ENCODE data around the gene APLP2.
"Not testable (repeated sequence)": the region's sequence is repeated elsewhere in the genome, so short reads cannot be mapped to it uniquely, and the experiment has no call there.

Gene APLP2

DNA sequence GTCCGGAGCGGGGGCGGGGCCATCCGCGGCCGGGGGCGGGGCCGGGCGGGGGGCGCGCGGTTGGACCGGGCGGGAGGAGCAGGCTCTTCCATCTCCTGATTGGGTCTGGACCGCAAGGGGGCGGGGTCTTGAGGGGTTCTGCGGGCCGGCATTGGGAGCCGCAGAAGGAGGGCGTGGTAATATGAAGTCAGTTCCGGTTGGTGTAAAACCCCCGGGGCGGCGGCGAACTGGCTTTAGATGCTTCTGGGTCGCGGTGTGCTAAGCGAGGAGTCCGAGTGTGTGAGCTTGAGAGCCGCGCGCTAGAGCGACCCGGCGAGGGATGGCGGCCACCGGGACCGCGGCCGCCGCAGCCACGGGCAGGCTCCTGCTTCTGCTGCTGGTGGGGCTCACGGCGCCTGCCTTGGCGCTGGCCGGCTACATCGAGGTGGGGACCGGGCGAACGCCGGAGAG is at the start of gene APLP2:
Gene APLP2, plus strand, starts transcription at position 236 of the 450 bp plus-strand sequence. Its CDS starts 84 bp downstream, at position 320.
- no peak for FAIRE-seq

DNA sequence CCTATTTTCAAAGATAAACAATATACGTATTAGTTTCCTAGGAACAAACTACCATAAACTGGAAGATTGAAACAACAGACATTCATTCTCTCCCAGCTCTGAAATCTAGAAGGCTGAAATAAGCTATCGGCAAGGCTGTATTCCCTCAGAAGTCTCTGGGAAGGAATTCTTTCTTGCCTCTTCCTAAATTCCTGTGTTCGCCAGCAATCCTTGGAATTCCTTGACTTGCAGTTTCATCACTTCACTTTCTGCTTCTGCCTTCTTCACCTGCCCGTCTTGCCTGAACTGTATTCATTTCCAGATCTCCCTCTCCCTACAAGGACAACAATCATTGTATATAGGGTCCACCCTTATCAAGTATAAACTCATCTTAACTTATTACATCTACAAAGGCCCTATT is 49.4 kb upstream of the APLP2 start:
- no peak for FAIRE-seq

DNA sequence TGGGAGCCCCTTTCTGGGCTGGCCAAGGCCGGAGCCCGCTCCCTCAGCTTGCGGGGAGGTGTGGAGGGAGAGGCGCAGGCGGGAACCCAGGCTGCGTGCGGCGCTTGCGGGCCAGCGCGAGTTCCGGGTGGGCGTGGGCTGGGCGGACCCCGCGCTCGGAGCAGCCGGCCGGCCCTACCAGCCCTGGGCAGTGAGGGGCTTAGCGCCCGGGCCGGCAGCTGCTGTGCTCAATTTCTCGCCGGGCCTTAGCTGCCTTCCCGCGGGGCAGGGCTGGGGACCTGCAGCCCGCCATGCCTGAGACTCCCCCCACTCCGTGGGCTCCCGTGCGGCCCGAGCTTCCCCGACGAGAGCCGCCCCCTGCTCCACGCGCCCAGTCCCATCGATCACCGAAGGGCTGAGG is 48.1 kb upstream of the APLP2 start:
- not testable (repeated sequence) for FAIRE-seq

DNA sequence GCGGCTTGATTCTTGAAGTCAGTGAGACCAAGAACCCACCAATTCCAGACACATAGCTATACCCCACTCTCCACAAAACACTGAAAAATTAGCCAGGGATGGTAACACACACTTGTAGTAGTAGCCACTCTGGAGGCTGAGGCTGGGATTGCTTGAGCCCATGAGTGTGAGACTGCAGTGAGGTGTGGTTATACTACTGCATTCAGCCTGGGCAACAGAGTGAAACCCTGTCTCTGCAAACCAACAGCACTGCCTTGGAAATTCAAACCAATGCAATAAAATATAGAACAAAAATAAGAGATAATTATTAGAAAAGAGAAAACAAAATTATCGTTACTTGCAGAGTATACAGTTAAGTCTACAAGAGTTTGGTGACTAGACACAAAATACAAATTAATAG is 46.9 kb upstream of the APLP2 start:
- FAIRE-seq = no peak

DNA sequence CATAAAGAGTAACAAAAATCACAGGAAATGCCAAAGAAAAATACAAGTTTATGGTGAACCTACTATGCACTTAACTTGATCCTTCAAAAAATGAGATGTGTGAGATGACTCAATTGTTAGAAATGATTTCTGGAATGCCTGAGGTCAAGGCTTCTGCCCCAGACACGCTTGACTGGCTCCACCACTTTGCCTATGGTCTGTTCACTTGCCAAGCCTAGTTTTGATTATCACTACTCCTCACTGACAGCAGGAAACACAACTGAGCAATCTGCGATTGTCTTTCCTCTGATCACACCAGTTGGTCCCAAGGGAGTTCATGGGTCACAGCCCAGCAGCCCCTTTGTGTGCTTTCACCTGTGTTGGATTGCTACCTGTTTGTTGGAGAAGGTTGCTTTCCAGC is 46.5 kb upstream of the APLP2 start:
- FAIRE-seq = no peak

DNA sequence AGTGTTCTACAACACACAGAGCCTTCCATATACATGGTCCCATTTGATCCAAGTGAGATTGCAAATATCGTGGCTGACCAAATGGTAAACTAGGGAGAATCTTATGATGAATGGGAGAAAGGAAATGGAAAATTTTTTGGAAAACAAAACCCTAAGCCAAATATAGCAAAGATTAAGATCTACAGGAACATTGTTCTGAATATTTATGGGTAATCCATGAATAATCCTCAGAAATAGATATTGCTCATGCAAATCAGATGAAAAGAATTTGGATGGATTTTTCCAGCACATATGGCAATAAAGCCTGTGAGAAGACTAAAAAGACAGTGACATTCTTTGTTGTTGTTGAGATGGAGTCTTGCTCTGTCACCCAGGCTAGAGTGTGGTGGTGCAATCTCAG is 45.3 kb upstream of the APLP2 start:
- no peak for FAIRE-seq

DNA sequence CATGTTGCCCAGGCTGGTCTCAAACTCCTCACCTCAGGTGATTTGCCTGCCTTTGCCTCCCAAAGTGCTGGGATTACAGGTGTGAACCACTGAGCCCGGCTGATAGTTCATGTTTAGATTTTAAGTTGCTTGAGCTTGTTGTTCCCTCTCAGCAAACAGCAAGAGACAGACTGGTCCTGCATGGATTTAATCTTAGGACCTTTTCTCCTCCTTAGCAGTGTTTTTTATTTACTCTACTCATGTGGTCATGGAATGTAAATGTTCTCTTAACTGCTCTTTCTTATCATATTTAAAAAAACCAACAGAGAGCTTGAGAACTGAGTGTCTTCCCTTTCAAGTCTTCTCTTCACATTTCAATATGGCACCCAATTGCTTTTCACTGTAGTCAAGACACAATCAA is 44.3 kb upstream of the APLP2 start:
- no peak for FAIRE-seq

DNA sequence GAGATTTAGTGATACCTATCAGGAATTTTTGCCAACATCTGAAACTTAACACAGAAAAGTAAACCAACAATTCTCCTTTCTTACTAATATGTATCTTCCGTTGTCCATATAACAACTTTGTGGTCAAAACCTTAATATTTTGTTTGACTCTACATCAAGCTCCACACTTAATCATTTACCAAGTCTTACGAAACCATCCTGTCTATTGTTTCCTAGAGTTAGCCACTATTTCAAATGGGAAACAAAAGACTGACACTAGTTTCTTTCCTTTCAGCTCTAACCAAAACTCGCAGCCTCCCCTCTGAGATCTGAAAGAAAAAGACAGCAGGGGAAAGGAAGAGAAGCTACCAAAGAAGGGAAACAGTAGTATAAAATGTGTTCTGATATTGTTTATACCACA is 40.6 kb upstream of the APLP2 start:
- no peak for FAIRE-seq

DNA sequence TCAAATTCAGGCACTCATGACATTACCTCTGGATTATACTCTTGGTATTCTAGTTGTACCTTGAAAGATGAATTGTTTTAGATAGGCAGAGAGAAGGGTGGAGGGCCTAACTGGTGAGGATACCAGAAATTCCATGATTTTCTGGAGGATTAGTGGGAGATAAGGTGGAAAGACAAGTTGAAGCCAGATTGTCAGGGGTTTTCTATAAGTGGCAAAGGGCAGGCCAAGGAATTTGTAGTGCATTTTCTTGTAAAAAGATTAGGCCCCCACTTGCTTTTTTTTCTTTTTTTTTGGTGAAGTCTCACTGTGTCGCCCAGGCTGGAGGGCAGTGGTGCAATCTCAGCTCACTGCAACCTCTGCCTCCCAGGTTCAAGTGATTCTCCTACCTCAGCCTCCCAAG is 38.6 kb upstream of the APLP2 start:
- FAIRE-seq = no peak

DNA sequence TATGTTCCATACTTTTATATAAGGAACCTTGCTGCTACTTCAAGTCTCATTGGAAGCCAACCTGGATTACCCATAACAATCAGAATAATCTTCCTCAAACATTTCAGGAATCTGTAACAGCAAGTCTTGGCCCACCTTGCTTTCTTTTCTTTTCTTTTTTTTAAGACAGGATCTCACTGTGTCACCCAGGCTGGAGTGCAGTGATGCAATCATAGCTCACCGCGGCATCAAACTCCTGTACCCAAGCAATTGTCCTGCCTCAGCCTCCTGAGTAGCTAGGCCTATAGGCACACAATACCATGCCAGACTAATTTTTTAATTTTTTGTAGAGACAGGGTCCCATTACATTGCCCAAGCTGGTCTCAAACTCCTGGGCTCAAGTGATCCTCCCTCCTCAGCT is 37.7 kb upstream of the APLP2 start:
- FAIRE-seq = no peak

DNA sequence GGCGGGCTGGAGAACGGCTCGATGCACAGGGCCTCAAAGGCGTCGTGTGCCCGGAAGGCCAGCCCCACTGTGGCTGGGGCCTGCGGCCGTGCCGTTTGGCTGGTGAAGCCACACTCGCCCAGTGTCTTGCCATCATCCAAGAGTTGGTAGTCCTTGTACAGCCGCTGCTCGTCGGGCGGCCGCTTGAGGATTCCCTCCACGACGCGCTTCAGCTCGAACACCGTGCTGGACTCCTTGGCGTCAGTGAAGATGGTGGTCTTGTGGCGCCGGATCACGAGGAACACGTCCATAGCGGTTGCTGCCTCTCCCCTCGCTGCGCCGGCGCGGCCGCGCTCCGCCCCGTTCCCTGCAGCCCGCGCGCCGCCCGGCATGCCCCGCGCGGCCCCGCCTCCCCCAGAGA is 36.8 kb upstream of the APLP2 start:
- no peak for FAIRE-seq

DNA sequence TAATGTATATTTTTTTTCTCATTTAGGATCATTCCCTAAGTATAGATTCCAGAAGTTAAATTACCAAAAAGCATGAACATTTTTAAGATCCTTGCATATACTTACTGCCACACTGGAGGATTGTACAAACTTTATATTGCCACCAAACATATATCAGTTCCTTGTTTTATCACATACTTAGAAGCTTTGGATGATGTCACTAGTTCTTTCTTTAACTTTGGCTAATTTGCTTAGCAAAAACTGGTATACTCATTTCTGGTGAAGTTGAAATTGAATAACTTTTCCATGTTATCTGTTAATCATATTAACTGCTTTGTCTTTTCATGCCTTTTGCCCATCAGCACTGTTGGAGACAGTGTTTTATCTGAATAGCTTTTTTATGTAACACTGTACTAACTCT is 35.5 kb upstream of the APLP2 start:
- no peak for FAIRE-seq

DNA sequence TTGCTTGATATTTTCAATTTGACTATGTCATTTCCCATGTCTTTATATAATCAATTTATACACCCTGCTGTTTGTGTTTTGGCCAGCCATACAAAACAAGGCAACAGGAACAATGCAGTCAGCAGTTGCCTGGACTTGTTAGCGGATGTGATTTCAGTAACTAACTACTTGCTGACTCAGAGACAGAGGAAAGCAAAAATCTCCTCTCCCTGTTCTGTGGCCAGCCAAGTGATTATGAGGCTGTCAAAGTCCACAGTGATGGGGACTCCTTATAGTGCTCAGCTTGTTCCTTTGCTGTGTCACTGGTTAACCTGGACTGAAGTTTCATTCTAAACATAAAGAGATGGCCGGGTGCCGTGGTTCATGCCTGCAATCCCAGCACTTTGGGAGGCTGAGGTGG is 32.6 kb upstream of the APLP2 start:
- no peak for FAIRE-seq

DNA sequence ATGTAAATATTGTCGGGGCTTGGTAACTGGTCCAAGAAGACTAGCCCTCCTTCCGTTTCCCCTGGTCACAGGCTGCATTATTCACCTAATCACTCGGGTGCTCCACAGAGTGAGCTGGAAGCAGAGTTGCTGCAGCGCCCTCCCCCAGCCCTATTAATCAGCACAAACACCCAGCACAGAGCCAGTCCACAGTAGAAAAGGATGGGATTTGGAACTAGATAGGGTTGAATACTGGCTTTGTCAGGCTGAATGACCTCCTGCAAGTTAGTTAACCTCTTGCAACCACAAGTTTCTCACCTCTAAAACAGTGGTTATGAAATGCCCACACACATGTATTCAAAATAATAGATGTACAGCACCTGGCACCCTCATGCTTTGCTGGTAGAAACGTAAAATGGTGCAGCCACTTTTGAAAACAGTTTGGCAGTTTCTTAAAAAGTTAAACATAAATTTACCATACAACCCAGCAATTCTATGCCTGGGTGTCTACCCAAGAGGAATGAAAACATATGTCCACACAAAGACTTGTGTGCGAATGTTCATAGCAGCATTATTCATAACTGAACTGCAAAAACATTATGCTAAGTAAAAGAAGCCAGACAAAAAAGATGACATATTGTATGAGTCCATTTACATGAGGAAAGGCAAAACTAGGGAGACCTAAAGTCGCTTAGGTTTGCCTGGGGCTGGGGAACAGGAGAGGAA is 31.7 kb upstream of the APLP2 start:
- no peak for FAIRE-seq

DNA sequence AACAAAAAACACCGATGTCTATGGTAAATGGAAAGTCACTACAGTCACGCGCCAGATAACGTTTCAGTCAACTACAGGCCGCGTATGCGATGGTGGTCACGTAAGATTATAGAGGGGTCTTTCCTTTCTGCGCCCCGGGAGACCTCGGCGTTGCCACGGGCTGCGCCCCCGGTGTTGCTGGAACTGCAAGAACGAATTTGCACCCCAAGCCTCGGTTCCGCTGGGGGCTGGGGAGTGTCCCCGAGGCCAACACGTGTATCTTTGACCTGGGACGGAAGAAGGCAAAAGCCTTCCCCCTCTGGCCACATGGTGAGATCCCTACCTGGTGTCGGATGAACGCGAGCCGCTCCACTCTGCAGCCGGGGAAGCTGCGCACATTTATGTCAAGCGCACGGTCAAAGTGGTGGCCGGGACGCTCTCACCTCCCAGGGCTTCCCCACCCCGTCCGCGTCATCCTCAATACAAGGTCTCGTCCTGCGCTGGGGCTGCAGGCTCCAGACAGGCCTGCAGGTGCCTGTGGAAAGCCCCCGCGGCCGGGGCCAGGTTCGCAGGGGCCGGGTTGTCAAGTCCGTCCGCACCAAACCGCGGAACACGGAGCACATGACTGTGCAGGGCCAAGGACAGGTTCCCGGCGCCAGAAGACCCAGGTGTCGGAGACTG is 29.3 kb upstream of the APLP2 start:
- no peak for FAIRE-seq

DNA sequence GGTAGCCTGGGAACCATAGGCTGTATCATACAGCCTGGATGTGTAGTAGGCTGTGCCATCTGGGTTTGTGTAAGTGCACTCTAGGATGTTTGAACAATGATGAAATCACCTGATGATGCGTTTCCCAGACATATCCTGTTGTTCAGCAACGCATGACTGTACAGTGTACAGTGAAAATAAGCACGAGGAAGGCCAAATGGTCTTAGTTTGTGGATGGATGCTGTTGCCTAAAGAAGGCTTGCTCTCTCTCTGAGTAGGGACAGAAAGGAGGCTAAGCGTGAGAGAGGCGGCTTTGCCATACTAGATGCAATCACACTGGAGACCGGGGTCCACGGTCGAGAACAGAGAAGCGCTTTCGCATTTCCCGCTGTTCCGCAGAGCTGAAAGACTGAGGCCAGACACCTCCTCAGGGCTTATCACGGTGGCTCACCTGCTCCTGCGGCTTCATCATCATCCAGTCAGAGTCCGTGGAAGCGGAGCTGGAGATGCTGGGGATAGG is 27.6 kb upstream of the APLP2 start:
- no peak for FAIRE-seq

DNA sequence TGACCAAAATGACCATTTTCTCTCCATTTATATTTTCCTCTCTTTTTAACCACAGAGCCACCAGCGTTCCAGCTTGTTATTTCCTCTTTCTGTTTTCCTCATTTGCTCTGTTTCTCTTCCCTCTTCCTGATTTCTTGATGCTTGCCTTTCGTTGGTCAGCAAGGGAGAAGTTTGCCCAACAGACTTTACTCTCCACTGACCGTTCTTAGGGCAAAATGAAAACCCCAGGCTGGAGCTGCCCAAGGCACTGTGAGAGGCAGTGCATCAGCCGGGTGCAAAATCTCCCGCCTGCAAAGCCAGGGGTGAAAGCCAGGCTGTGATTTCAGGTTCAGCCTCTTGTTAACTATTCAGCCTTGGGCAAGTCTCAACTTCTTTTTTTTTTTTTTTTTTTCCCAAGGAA is 26.1 kb upstream of the APLP2 start:
- no peak for FAIRE-seq

DNA sequence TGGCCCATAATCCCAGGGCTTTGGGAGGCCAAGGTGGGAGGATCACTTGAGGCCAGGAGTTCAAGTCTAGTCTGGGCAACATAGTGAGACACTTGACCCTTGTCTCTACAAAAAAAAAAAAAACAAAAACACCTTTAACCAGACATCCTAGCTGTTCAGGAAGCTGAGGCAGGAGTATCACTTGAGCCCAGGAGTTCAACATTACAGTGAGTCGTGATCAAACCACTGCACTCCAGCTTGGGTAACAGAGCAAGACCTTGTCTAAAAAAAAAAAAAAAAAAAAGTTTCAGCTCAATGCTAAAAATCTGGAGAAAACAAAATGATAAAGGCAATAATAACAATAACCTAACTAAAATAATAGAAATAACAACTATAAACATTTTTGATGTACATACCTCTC is 22.6 kb upstream of the APLP2 start:
- FAIRE-seq = no peak

DNA sequence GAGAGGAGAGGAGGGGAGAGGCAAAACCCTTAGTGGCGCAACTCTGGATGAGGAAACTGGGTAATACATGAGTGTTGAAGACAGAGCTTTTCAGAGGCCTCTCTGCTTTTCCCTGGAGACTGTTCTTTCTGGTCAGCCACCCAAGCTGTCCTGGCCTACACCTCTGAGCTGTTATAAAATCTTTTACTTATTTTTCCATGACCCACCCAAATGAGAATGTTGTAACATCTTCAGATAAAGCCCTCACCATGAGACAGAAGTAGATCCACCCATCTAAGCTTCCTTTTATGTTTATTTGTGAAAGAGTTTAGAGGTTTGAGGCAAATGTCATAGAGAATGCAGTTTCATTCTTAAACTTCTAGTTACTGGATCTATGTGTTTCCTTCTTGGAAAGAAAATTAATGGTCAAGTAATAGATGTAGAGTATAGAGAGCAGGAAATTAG is 20.3 kb upstream of the APLP2 start:
- no peak for FAIRE-seq

DNA sequence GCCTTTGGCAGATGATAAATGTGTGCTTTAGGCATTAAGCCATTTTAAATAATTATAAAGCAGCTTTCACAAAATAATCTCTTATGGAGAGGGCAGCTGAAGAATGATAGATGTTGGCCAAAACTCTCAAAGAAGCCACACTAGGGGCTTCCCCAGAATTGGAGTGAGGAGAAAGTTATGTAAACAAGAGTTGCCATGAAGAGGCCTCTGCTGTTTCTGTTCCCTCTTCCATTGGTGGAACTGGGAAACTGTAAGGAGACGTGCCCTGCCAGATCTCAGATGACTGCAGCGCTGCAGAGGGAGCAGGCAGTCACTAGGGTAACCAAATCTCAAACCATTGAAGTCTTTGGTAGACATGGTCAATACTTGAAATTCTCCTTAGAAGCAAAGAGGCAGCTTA is 19.4 kb upstream of the APLP2 start:
- FAIRE-seq = no peak

DNA sequence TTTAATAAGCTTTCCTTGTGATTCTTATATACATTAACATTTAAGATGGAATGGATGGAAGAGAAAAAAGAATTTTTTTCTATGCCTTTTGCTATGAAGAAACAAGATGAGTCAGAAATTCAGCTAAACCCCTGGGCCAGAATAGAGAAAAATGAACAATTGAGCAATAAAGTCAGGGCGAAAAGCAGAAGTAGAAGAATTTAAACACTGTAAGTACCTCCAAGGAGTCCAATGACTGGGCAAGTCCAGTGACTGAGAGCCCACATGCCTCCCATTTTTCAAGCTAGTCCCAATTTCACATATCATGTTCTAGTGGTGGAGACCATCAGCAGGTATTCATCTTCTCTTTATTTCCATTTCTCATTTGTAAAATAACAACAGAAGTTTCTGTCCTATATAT is 18.6 kb upstream of the APLP2 start:
- no peak for FAIRE-seq

DNA sequence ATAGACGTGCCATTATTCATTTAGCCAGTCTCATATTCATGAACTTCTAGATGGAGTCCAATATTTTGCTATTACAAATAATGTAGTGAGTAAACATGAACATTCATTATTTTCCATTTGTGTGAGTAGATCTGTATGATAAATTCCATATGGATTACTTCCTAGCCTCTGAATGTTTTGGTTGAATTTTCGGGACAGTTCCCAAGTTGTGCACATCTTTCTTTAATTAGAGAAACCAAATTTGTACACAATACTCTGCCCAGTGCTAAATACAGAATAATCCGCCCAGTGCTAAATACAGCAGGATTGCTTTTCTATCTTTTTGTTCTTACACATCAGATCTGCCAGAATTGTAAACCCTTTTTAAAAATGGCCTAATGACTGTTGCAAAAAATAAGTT is 17.1 kb upstream of the APLP2 start:
- FAIRE-seq = no peak

DNA sequence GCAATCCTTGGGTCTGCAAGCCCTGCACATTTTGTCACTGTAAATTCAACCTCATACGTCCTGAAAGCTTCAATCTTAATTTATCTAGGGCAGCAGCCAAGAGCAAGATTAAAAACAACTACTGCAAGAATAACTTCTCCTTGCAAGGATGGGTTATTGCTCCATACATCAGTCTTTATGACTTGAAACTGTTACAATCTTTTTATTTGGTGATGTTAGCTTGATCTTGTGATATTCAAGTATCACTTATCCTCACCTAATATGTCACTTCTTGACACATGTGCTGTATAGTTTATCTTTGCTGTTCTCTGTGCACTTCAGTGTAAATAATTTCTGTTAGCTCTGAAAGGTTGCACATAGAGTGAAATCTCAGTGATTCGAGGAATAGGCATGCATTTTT is 14.7 kb upstream of the APLP2 start:
- no peak for FAIRE-seq

DNA sequence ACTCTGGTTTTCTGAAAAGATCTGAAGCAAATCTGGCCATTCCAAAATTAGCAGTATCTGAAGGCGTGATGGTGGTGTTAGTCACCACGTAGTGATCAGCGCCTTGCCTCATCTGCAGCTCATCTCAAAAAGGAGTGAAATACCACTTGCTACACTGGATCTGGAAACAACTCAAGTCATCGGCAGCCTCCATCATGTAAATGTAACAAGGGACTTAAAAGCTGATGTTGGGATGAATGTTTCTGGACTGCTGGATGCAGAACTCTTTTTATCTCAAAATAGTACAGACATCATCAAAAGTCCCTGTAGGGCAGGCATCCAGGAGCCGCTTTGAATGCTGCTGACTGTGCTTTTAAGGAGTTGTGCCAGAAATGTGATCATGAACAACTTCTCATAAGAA is 14.1 kb upstream of the APLP2 start:
- no peak for FAIRE-seq

DNA sequence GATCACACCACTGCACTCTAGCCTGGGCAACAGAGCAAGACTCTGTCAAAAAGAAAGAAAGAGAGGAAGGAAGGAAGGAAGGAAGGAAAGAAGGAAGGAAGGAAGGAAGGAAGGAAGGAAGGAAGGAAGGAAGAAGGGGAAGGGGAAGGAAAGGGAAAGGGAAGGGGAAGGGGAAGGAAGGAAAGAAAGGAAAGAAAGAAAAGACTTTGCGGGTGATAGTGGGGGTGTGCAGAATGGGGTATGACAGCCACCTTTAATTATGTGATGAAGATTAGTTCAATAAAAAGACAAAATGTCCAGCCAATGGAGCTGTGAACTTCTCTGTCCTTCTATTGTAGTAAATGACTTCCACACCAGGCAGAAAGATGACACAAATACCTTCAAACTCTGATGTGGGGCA is 8.7 kb upstream of the APLP2 start:
- FAIRE-seq = no peak
